GM23248 (cell line): ENCODE measurements around the gene PAK6. TPM values are rescaled to one million over a fixed set of nuclear protein-coding genes. Genes with fewer than 3 reads are reported as not detected.

Experiments
- DNase-seq: peaks from one replicate; pipeline ENCODE4 v3.0.0-alpha.2; 2015
- H2AFZ ChIP-seq: fragments of 200-600 bp; sonication (generic); 2 replicates; pipeline ENCODE4 v1.6.1; 2016; ENCODE audit warnings: antibody characterized with exemption
- H3F3A ChIP-seq: fragments of 200-600 bp; sonication (generic); 2 replicates; pipeline ENCODE4 v1.6.1; 2016; ENCODE audit warnings: mild to moderate bottlenecking, antibody characterized with exemption, mixed run types; ENCODE audit not compliant: insufficient read depth
- H3K27ac ChIP-seq: fragments of 200-600 bp; sonication (generic); 2 replicates; pipeline ENCODE4 v1.5.1; 2016; ENCODE audit warnings: mild to moderate bottlenecking
- H3K27me3 ChIP-seq: fragments of 200-600 bp; sonication (generic); replicated peaks from 2 replicates; pipeline ENCODE4 v1.6.1; 2016; ENCODE audit warnings: mild to moderate bottlenecking; ENCODE audit not compliant: insufficient read depth
- H3K36me3 ChIP-seq: fragments of 200-600 bp; sonication (generic); 2 replicates; pipeline ENCODE4 v1.6.1; 2016; ENCODE audit warnings: low read depth, mild to moderate bottlenecking
- H3K4me1 ChIP-seq: fragments of 200-600 bp; sonication (generic); 2 replicates; pipeline ENCODE4 v1.6.1; 2016; ENCODE audit warnings: mild to moderate bottlenecking; ENCODE audit not compliant: insufficient read depth
- H3K4me2 ChIP-seq: fragments of 200-600 bp; sonication (generic); one replicate; pipeline ENCODE4 v1.6.1; 2016; ENCODE audit warnings: mild to moderate bottlenecking; ENCODE audit not compliant: unreplicated experiment
- H3K4me3 ChIP-seq: fragments of 200-600 bp; sonication (generic); 2 replicates; pipeline ENCODE4 v1.5.1; 2016; ENCODE audit warnings: mild to moderate bottlenecking
- H3K79me2 ChIP-seq: fragments of 200-600 bp; sonication (generic); 2 replicates; pipeline ENCODE4 v1.6.1; 2016; ENCODE audit warnings: mild to moderate bottlenecking; ENCODE audit not compliant: insufficient read depth
- H3K9ac ChIP-seq: fragments of 200-600 bp; sonication (generic); 2 replicates; pipeline ENCODE4 v1.6.1; 2016; ENCODE audit warnings: mild to moderate bottlenecking
- H3K9me2 ChIP-seq: fragments of 200-600 bp; sonication (generic); 2 replicates; pipeline ENCODE4 v1.6.1; 2016; ENCODE audit warnings: mixed run types, mild to moderate bottlenecking, moderate library complexity; ENCODE audit not compliant: insufficient read depth
- H3K9me3 ChIP-seq: fragments of 200-600 bp; sonication (generic); one replicate; pipeline ENCODE4 v1.6.1; 2017; ENCODE audit warnings: low read depth
- H4K20me1 ChIP-seq: fragments of 200-600 bp; sonication (generic); 2 replicates; pipeline ENCODE4 v1.6.0; 2016; ENCODE audit not compliant: insufficient read depth
- EZH2 ChIP-seq: fragments of 200-600 bp; sonication (generic); IDR thresholded peaks from 2 replicates; pipeline ENCODE4 v1.6.1; 2018; ENCODE audit warnings: antibody characterized with exemption, mild to moderate bottlenecking; ENCODE audit not compliant: insufficient read depth, poor library complexity, severe bottlenecking
- EZH2phosphoT487 ChIP-seq: fragments of 200-600 bp; sonication (generic); IDR thresholded peaks from 2 replicates; pipeline ENCODE4 v1.6.1; 2018; ENCODE audit warnings: antibody characterized with exemption, moderate library complexity, mild to moderate bottlenecking, low read depth; ENCODE audit not compliant: insufficient read depth
- WGBS, 2 experiments: methylation state at CpG; one replicate each; pipeline ENCODE4 v1.1.6; 2015 to 2017; ENCODE audit warnings: low lambda C conversion rate in 2 of 2, low coverage in 1 of 2; ENCODE audit errors: missing lambda C conversion rate in 2 of 2; 5-methylcytosine and 5-hydroxymethylcytosine counted together
- in situ Hi-C: fragments of 300-500 bp; cut with MboI; formaldehyde crosslinking; loops from 2 replicates; pipeline ENCODE4 v1.15.0; 2020
- polyA plus RNA-seq: library from polyadenylated mRNA; unstranded; fragments of >200 nt; fragmentation: Nextera tagmentation; extraction: Ambion mirVana; gene quantifications from 2 replicates; pipeline ENCODE4 v1.2.1, GENCODE V29; 2016
- total RNA-seq: library from RNA; depleted of rRNA; stranded (reverse); fragments of >200 nt; shearing (Covaris generic); gene quantifications from 2 replicates; pipeline ENCODE4 v1.2.3, GENCODE V29; 2014

Gene PAK6
- total and polyA plus RNA-seq, 2 experiments from 2014 or later, result not detected

DNA sequence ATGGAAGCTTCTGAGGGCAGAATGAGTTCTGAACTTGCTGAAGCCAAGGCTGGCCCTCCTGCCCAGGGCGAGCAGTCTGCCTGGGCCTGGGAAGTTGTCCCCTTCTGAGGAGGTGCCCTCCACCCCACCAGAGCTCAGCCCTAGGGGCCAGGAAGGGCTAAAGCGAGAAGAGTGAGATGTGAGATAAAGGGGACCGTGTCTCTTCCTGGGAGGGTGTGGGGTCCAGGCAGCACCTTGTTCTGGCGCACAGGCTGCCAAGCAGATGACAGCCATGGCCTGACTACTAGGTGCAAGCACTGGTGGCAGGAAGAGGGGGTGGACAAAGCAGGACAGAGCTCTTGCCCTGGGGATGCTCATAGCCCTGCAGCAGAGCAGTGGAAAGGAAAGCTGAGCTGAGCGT is 3.7 kb downstream of the PAK6 start:
- no peak for DNase-seq
- Histone ChIP-seq H2AFZ (no peak overlapping the region), H3K36me3 (no peaks in the 10 kb centered on the region), H3K27ac (no peak overlapping the region), H3K4me3 (no peak overlapping the region), H3K9me2 (no peaks in the 10 kb centered on the region), H3K9ac (no peak overlapping the region), H3F3A (no peaks in the 10 kb centered on the region), H3K4me2 (no peak overlapping the region), H3K27me3 (0 out of 2 replicates have a peak, but pooled peaks cover 6% of the 10 kb centered on the region), H3K4me1 (peaks cover 5% of the 10 kb centered on the region; the same call in 1 of the 2 replicates), H3K9me3 (no peaks in the 10 kb centered on the region), H4K20me1 (no peaks in the 10 kb centered on the region), H3K79me2 (no peaks in the 10 kb centered on the region)
- 84 to 88% methylated on average over 5 of the region's 5 CpGs for WGBS, 2 experiments
- TF ChIP-seq EZH2, result no peak
- TF ChIP-seq EZH2phosphoT487, result no peak
- in situ Hi-C loops, result no loop called here

DNA sequence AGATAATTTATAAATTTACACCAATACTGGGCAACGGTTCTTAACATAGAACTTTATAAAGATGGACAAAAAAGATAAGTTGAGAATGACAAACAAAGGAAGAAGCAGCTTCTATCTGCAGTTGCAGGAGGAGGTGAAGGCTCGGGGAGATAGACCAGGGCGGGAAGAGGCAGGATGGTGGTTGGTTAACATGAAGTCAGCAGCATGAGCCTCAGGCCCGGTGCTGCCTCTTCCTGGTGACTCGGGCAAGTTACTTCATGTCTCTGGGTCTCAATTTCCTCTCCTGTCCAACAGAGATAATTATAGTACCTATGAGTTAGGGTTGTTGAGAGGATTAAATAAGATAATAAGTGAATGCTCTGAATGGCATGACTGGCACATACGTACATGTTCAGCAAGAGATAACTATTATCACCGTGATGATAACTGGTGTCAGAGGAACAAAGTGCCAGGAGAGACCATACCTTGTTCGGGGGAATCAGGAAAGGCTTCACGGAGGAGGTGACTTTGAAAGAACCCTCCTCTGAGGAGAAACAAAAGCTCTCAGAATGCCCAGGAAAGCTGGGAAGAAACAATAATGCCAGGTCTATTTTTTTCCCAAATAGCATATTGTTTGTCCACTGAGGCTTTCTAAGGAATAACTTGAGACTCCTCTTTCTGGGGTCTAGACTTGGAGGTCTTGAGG is 4.4 kb downstream of the PAK6 start:
- Histone ChIP-seq H3K9ac (no peak overlapping the region), H3K27ac (no peak overlapping the region), H3K4me2 (no peak overlapping the region), H3K4me3 (no peak overlapping the region), H3K9me2 (no peaks in the 10 kb centered on the region), H2AFZ (no peak overlapping the region), H3F3A (no peaks in the 10 kb centered on the region), H3K9me3 (no peaks in the 10 kb centered on the region), H3K36me3 (no peaks in the 10 kb centered on the region), H3K4me1 (peaks cover 5% of the 10 kb centered on the region; the same call in 1 of the 2 replicates), H3K27me3 (0 out of 2 replicates have a peak, but pooled peaks cover 9% of the 10 kb centered on the region), H3K79me2 (no peaks in the 10 kb centered on the region), H4K20me1 (no peaks in the 10 kb centered on the region)
- DNase-seq, result no peak
- WGBS, 2 experiments, result 73 to 75% methylated on average over 9 of the region's 9 CpGs
- TF ChIP-seq EZH2 (no peak), EZH2phosphoT487 (no peak)
- in situ Hi-C loops, result no loop called here

DNA sequence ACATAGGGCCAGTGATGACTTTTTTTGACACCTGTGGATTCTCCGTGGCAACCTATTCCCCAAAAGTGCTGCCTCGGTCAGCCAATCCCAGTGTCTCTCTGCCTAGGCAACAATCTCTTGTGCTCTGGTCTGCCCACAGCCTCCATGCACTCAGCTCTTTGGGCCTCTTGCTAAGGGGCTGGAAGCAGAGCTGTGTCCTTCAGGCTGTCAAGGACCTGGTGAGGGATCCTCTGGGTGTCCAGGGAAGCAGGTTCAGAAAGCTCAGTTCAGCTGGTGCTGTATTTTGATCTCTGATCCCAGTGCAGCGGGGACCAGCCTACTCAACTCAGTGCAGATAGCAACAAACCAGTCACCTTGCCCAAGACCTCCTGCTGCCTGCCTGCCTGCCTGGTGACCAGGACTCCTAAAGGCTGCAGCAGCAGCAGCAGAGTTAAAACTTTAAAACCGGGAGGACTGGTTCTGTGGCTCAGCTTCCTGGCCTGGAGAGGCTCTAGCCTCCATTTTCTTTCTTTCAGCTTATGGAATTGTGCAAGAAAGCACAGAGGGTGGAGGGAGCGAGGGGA is 6.2 kb downstream of the PAK6 start:
- Histone ChIP-seq H2AFZ (no peak overlapping the region), H4K20me1 (no peaks in the 10 kb centered on the region), H3K27me3 (0 out of 2 replicates have a peak, but pooled peaks cover 6% of the 10 kb centered on the region), H3K9ac (no peak overlapping the region), H3K4me3 (no peak overlapping the region), H3K4me2 (no peak overlapping the region), H3K9me3 (no peaks in the 10 kb centered on the region), H3K79me2 (no peaks in the 10 kb centered on the region), H3F3A (peaks cover 10% of the 10 kb centered on the region; the same call in 1 of the 2 replicates), H3K36me3 (no peaks in the 10 kb centered on the region), H3K4me1 (no peaks in the 10 kb centered on the region), H3K9me2 (no peaks in the 10 kb centered on the region), H3K27ac (no peak overlapping the region)
- WGBS, 2 experiments, result 80 to 81% methylated on average over 5 of the region's 5 CpGs
- TF ChIP-seq EZH2phosphoT487, result no peak
- no peak for TF ChIP-seq EZH2
- no peak for DNase-seq
- in situ Hi-C loops, result no loop called here

DNA sequence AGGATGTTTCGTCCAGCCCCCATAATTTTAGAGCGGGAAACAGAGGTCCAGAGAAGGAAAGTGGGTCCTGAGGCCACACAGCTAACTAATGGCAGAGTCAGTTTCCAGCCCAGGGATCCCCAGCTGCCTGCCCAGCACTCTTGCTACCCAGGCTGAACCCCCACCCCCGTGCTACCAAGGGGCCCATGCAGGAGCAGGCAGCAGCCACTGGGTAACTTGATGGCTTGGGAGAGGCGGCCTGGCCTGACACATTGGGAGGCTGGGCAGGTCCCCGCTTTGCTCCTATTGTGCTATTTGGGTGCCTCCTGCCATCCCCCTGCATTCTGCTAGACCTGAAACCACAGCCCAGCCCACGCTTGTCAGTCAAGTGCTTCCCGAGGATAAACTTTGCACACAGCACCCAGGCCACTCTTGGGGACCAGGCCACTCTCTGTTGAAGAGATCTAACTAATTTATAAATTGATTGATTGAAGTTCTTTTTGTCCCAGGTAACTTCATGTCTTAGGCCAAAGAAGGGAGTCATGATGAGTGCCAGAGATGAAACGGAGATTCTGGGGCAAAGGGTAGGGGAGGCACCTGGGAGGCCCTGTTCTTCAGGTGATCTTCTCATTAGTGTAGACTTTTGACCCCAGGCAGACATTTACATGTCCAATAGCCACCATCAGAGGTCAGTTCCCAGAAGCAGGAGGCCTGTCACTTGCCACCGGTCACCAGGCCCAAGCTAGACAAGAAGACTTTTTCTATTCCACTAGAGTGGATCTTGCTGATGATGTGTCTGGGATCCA is 7.0 kb downstream of the PAK6 start:
- TF ChIP-seq EZH2 (no peak), EZH2phosphoT487 (no peak)
- H3F3A ChIP-seq, result peaks cover 15% of the 10 kb centered on the region; the same call in 1 of the 2 replicates
- no peak overlapping the region for H2AFZ ChIP-seq
- no peaks in the 10 kb centered on the region for H3K79me2 ChIP-seq
- H3K4me3 ChIP-seq, result no peak overlapping the region
- no peak overlapping the region for H3K9ac ChIP-seq
- no peaks in the 10 kb centered on the region for H3K9me3 ChIP-seq
- no peak for DNase-seq
- H3K9me2 ChIP-seq, result no peaks in the 10 kb centered on the region
- H3K27me3 ChIP-seq, result 0 out of 2 replicates have a peak, but pooled peaks cover 6% of the 10 kb centered on the region
- 69 to 74% methylated on average over 9 of the region's 9 CpGs for WGBS, 2 experiments
- H4K20me1 ChIP-seq, result no peaks in the 10 kb centered on the region
- in situ Hi-C loops, result no loop called here
- H3K27ac ChIP-seq, result no peak overlapping the region
- no peak overlapping the region for H3K4me2 ChIP-seq
- no peaks in the 10 kb centered on the region for H3K4me1 ChIP-seq
- H3K36me3 ChIP-seq, result no peaks in the 10 kb centered on the region
